ENCODE measurements around the gene OR6C75.
"Not testable (repeated sequence)": the region's sequence is repeated elsewhere in the genome, so short reads cannot be mapped to it uniquely, and the experiment has no call there.

GRCh38 chr12:55414889-55415288, 52.1 kb downstream of the OR6C75 start:
- not testable (repeated sequence) for TF ChIP-seq CTCF (IDR thresholded peaks at IDR 0.05; ENCODE audit: extremely low read depth in 1 of 2, insufficient read depth in 1 of 2, low read depth in 1 of 2, low read length in 2 of 2); MAX (IDR thresholded peaks at IDR 0.05; ENCODE audit: insufficient read depth, insufficient read length); POLR2AphosphoS5 (IDR thresholded peaks at IDR 0.05; ENCODE audit: insufficient read depth, low read depth, low read length); MYC (IDR thresholded peaks at IDR 0.05; ENCODE audit: low read depth, low read length); POLR2A (IDR thresholded peaks at IDR 0.05; ENCODE audit: low read depth, low read length); EZH2 (IDR thresholded peaks at IDR 0.05; ENCODE audit: borderline replicate concordance, low read depth, low read length, severe bottlenecking); FOS (IDR thresholded peaks at IDR 0.05; ENCODE audit: borderline replicate concordance, insufficient read depth, low read length)
